ENCODE data around the gene HMG20A.

Gene HMG20A

GRCh38 chr15:77493324-77493907 is 72.7 kb downstream of the HMG20A start:
- Mint-ChIP-seq H3K27me3 (no peaks in the 10 kb centered on the region), H3K9me3 (no peaks in the 10 kb centered on the region), H3K27ac (peak overlapping the region; percentile 0 to 14), H3K4me1 (peaks cover 22% of the 10 kb centered on the region), H3K4me3 (peak overlapping the region; percentile 14 to 20)
- DNase-seq = no peak
- ATAC-seq = peak; percentile 89

DNA sequence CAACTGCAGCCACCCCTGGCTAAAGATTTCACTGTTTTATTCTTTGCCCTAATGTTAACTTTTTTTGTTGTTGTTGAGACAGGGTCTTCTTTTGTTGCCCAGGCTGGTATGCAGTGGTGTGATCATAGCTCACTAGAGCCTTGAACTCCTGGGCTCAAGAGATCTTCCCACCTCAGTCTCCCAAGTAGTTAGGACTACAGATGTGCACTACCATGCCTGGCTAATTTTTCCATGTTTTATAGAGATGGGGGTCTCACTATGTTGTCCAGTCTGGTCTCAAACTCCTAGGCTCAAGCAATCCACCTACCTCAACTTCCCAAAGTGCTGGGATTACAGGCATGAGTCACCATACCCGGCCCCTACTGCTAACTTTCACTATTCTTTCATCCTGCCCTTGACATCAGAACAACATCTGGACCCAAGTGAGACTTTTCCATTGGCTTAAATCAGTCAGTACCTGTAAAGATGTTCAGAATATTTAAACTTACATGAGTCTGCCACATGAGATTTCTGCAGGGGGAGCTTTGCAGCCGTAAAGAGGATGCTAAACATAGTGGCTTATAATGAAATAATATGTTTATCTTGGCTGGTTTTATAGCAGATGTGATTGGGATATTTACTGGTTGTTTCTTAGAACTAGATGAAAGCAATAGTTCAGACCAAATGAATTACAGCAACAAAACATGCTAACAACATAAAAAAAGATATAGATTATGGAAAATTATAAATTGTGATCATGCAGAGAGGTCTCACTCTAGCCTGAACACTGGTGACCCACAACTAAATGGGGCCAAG is 73.6 kb downstream of the HMG20A start:
- H3K9me3 Mint-ChIP-seq = no peaks in the 10 kb centered on the region

GRCh38 chr15:77494964-77495363 is 74.3 kb downstream of the HMG20A start:
- Mint-ChIP-seq H3K27ac (no peak overlapping the region), H3K4me1 (peaks cover 22% of the 10 kb centered on the region), H3K9me3 (no peaks in the 10 kb centered on the region), H3K4me3 (no peak overlapping the region), H3K27me3 (no peaks in the 10 kb centered on the region)
- DNase-seq (no peak), ATAC-seq (no peak)

More for the DNA sequence above, 73.6 kb downstream of the HMG20A start:
- no peak overlapping the region for H3K4me3 Mint-ChIP-seq
- no peak overlapping the region for H3K27ac Mint-ChIP-seq
- no peaks in the 10 kb centered on the region for H3K27me3 Mint-ChIP-seq
- H3K4me1 Mint-ChIP-seq = peaks cover 22% of the 10 kb centered on the region
- ATAC-seq = no peak
- DNase-seq = no peak

DNA sequence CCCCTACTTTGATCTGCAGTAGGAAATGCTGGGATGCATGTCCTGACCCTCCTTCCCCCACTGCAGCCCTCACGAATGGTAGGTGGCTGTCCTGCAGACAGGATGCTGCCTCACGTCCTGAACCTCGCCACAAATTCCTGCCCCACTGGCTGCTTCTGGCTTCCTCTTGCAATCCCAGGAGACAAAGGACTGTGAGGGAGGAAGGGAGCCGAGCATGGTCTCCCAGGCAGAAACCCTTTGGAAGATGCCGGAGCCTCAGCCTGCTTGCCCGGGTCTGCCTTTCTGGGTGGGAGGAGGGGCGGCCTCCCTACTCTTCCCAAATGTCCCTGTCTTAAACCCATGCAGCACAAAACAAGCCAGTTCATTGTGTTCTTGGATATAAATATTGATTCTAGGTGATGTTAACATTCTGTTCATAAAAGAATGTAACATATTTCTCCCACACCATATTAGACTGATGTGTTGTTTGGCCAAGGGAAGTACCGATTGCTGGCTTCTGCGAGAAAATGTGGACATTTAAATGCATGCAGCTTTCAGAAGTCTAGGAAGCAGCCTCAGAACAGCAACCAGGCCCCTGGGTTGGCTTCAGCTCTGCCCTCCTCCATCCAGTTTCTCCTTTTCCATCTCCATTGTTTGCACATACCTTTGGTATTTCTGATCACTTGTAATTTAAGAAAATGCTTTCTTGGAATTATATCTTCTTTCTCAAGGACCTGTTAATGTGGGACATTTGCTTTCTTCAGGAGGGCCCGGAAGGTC is 75.3 kb downstream of the HMG20A start:
- H3K27me3 Mint-ChIP-seq = no peaks in the 10 kb centered on the region
- H3K4me3 Mint-ChIP-seq = no peak overlapping the region
- H3K9me3 Mint-ChIP-seq = no peaks in the 10 kb centered on the region
- DNase-seq (no peak), ATAC-seq (no peak)
- H3K4me1 Mint-ChIP-seq = peaks cover 22% of the 10 kb centered on the region
- H3K27ac Mint-ChIP-seq = no peak overlapping the region

GRCh38 chr15:77496715-77497109 is 76.0 kb downstream of the HMG20A start:
- ATAC-seq = peak; percentile 79
- H3K27ac Mint-ChIP-seq = no peak overlapping the region
- H3K9me3 Mint-ChIP-seq = no peaks in the 10 kb centered on the region
- H3K27me3 Mint-ChIP-seq = no peaks in the 10 kb centered on the region
- H3K4me3 Mint-ChIP-seq = no peak overlapping the region
- peak; percentile 60 to 69 for DNase-seq
- peaks cover 22% of the 10 kb centered on the region for H3K4me1 Mint-ChIP-seq

GRCh38 chr15:77497110-77497737 is 76.5 kb downstream of the HMG20A start:
- no peak for DNase-seq

GRCh38 chr15:77497942-77498361 is 77.3 kb downstream of the HMG20A start:
- no peaks in the 10 kb centered on the region for H3K27me3 Mint-ChIP-seq
- H3K4me3 Mint-ChIP-seq = no peak overlapping the region
- DNase-seq (no peak), ATAC-seq (no peak)
- H3K4me1 Mint-ChIP-seq = peaks cover 14% of the 10 kb centered on the region
- no peaks in the 10 kb centered on the region for H3K9me3 Mint-ChIP-seq
- H3K27ac Mint-ChIP-seq = no peak overlapping the region

More at GRCh38 chr15:77497110-77497737, 76.5 kb downstream of the HMG20A start:
- H3K4me1 Mint-ChIP-seq = peaks cover 22% of the 10 kb centered on the region
- no peaks in the 10 kb centered on the region for H3K27me3 Mint-ChIP-seq
- H3K27ac Mint-ChIP-seq = peak overlapping the region in 1 of 2 donors; percentile 32
- ATAC-seq = no peak
- no peak overlapping the region for H3K4me3 Mint-ChIP-seq
- no peaks in the 10 kb centered on the region for H3K9me3 Mint-ChIP-seq

- no peak for ATAC-seq
- H3K9me3 Mint-ChIP-seq = no peaks in the 10 kb centered on the region
- H3K4me1 Mint-ChIP-seq = peaks cover 3% of the 10 kb centered on the region
- H3K27me3 Mint-ChIP-seq = no peaks in the 10 kb centered on the region
- no peak overlapping the region for H3K27ac Mint-ChIP-seq
- no peak overlapping the region for H3K4me3 Mint-ChIP-seq
- no peak for DNase-seq
These were observed 78.5 kb downstream of the HMG20A start for GRCh38 chr15:77499087-77499760.

DNA sequence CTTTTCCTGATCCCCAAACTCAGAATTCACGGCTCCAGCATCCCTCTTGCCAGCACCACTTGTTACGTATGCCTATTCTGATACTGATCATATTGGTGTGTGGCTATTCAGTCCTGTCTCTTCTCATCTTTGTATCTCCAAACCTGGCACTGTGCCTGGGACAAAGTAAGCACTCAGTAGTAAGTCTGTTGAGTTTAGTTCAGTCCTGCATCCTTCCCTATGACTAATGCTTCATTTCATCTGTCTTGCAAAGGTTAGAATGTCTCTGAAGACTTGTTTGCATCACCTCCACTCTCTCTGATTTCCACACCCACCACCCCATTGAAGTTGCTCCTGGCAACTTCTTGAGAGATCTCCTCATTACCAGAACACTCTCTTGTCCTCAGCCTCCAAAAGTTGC is 80.3 kb downstream of the HMG20A start:
- DNase-seq (no peak), ATAC-seq (no peak)
- H3K27me3 Mint-ChIP-seq = no peaks in the 10 kb centered on the region
- H3K4me3 Mint-ChIP-seq = no peak overlapping the region
- H3K9me3 Mint-ChIP-seq = no peaks in the 10 kb centered on the region
- no peaks in the 10 kb centered on the region for H3K4me1 Mint-ChIP-seq
- H3K27ac Mint-ChIP-seq = peak overlapping the region in 1 of 2 donors; percentile 10

- peaks cover 6% of the 10 kb centered on the region for H3K4me1 Mint-ChIP-seq
- ATAC-seq (no peak), DNase-seq (no peak)
- no peaks in the 10 kb centered on the region for H3K27me3 Mint-ChIP-seq
- no peak overlapping the region for H3K4me3 Mint-ChIP-seq
- no peaks in the 10 kb centered on the region for H3K9me3 Mint-ChIP-seq
- no peak overlapping the region for H3K27ac Mint-ChIP-seq
These were observed 81.8 kb downstream of the HMG20A start for GRCh38 chr15:77502379-77503095.

GRCh38 chr15:77503240-77503639 is 82.6 kb downstream of the HMG20A start:
- Mint-ChIP-seq H3K27ac (peak overlapping the region in 1 of 2 donors; percentile 10), H3K27me3 (no peaks in the 10 kb centered on the region), H3K4me1 (peaks cover 13% of the 10 kb centered on the region), H3K9me3 (no peaks in the 10 kb centered on the region), H3K4me3 (no peak overlapping the region)
- ATAC-seq (no peak), DNase-seq (no peak)

GRCh38 chr15:77503764-77504163 is 83.1 kb downstream of the HMG20A start:
- no peaks in the 10 kb centered on the region for H3K9me3 Mint-ChIP-seq
- DNase-seq = no peak
- peaks cover 18% of the 10 kb centered on the region for H3K4me1 Mint-ChIP-seq

DNA sequence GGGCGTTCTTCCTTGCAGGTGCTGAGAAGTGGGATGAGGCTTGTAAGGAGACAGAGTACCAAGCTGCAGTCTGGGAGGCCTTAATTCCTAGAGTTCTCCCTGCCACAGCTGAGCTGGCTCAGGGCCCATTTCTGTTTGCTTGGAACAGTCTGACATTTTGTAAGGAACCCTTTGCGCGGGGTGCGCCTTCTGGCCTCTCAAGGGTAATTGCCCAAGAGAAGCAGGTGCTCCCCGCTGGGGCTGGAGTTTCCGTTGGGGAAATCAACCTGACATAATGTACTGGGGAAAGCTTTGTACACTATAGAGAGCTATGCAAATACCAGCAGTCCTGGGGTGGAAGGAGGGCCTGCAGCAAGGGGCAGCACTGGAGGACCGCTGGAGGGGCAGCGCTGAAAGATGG is 83.6 kb downstream of the HMG20A start:
- H3K4me3 Mint-ChIP-seq = no peak overlapping the region
- DNase-seq = no peak
- peak overlapping the region in 1 of 2 donors; percentile 4 for H3K27ac Mint-ChIP-seq
- no peaks in the 10 kb centered on the region for H3K27me3 Mint-ChIP-seq
- H3K9me3 Mint-ChIP-seq = no peaks in the 10 kb centered on the region
- H3K4me1 Mint-ChIP-seq = peaks cover 23% of the 10 kb centered on the region
- ATAC-seq = no peak

More at GRCh38 chr15:77503764-77504163, 83.1 kb downstream of the HMG20A start:
- Mint-ChIP-seq H3K4me3 (no peak overlapping the region), H3K27ac (peak overlapping the region in 1 of 2 donors; percentile 4), H3K27me3 (no peaks in the 10 kb centered on the region)
- ATAC-seq = no peak

- H3K4me1 Mint-ChIP-seq = peaks cover 24% of the 10 kb centered on the region
- no peaks in the 10 kb centered on the region for H3K9me3 Mint-ChIP-seq
- no peak for DNase-seq
- H3K27ac Mint-ChIP-seq = no peak overlapping the region
- ATAC-seq = no peak
- H3K4me3 Mint-ChIP-seq = no peak overlapping the region
- no peaks in the 10 kb centered on the region for H3K27me3 Mint-ChIP-seq
These were observed 84.2 kb downstream of the HMG20A start for GRCh38 chr15:77504871-77505270.
